NCI-H2029 treated with DMSO at 0.1 percent for 48 hours (cell line): ENCODE measurements around the gene SLC16A6.
"Not testable (repeated sequence)": the region's sequence is repeated elsewhere in the genome, so short reads cannot be mapped to it uniquely, and the experiment has no call there.

ENCODE experiments used
- DNase-seq: peaks from one replicate; lab custom pipeline; 2025; lab: John Stamatoyannopoulos, UW

Gene SLC16A6

DNA sequence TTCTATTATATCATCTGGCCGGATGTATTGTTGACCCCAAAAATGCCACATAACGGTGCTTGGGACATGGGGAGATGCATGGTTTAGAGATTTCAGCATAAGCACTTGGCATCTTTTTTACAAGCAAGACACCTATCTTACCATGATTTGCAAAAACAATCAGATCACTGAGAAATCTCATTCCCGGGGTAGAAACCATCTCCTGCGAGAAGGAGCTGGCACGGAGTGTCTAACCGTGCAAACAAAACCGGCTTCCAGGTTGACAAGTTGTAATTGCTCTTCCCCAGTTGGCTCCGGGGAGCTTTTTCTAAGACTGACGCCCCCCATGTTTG lies 1.0 kb downstream of the SLC16A6 start:
- DNase-seq: no peak

DNA sequence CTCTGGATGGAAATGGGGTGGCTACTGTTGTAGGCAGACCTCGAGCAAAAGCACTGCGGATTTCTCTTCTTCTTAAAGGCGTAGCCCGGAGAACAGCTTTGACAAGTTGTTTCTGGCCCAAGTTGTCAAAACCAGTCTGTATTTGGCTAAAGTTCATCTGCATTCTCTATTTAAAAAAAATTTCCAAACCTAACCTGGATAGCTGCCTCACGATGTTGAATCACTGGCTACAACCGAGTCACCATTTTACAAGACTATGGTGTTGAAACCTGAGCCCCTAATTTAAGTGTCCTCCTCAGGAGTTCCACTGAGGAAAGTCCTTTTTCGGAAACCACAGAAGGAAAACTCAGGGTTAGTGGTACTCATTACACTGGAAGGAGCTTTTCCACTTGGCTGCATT lies 1.5 kb downstream of the SLC16A6 start:
- no peak for DNase-seq

DNA sequence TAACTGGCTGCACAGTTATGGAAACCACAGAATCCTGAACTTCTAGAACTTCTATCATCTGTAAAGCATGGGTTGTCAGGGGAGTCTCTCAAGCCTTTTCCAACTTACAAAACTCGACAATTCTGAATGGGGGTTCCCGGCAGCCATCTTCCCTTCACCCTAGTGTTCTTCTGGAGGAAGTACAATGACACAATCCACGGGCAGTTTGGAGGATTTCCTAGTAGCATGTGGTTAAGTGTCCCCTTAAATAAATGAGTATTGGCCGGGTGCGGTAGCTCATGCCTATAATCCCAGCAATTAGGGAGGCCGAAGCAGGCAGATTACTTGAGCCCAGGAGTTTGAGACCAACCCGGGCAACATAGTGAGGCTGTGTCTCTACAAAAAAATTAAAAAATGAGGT lies 2.1 kb downstream of the SLC16A6 start:
- DNase-seq: no peak

DNA sequence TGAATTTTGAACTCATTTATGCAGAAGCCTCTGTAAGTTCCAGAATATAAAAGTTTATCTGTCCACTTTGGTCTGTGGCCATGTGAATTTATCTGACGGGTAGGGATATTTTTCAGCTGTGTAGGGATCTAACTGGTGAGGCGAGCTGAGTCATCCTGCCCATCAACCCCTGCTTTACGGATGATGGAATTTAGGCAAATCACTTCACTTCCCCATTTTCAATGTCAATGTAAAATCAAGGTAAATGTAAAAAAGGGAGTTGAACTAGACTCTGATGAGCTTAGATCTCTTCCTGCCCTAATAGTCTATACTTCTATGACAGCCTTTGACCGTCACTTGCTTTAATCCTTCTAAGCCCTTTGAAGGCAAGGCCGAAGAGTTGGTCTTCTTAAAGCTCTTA lies 2.6 kb downstream of the SLC16A6 start:
- DNase-seq: no peak

DNA sequence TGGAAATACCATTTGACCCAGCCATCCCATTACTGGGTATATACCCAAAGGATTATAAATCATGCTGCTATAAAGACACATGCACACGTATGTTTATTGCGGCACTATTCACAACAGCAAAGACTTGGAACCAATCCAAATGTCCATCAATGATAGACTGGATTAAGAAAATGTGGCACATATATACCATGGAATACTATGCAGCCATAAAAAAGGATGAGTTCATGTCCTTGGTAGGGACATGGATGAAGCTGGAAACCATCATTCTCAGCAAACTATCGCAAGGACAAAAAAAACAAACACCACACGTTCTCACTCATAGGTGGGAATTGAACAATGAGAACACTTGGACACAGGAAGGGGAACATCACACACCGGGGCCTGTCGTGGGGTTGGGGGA lies 9.0 kb downstream of the SLC16A6 start:
- DNase-seq: not testable (repeated sequence)

DNA sequence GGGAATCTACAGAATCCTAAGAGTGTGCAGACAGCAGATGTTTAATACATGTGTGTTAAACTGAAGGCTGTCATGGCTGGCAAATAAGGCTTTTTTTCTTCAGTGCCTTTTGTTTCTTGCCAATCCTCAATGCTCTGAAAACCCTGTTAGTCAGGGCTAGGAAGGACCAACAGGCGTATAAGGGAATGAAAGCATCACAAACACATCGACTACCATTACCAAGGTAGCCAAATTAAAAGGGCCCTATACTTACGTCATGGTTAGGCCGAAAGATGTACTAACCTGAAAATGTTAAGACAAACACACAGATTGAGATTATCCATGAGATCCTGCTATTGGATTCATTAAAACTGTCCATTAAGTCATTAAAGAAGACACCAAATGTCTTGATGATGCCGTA lies 13.1 kb downstream of the SLC16A6 start:
- no peak for DNase-seq

DNA sequence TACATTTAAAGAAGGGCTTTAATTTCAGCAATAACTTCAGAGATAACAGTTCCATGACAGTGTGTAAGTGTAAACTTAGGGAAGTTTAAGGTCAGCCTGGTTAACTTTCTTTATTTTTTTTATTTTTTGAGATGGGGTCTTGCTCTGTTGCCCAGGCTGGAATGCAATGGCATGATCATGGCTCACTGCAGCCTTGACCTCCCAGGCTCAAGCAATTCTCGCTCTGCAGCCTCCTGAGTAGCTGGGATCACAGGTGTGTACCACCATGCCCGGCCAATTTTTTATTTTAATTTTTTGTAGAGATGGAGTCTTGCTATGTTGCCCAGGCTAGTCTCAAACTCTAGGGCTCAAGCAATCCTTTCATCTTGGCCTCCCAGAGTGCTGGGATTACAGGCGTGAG lies 14.6 kb downstream of the SLC16A6 start:
- DNase-seq: not testable (repeated sequence)

DNA sequence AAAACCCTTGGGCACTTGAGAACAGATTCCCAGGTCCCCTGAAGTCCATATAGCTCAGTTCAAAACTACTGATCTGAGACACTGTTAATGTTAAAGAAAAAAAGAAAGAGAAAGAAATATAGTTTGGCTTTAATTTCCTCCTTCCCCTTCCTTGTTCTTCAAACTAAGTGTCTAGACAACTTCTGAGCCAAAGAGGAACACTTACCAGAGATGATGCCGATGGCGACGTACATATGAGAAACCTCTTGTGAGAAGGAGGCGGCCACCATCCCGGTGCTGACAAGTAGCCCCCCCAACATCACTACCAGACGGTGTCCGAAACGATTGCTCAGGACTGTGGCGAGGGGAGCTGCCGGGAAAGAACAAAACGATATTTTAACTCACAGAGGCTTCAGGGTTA lies 17.2 kb downstream of the SLC16A6 start:
- DNase-seq: no peak

DNA sequence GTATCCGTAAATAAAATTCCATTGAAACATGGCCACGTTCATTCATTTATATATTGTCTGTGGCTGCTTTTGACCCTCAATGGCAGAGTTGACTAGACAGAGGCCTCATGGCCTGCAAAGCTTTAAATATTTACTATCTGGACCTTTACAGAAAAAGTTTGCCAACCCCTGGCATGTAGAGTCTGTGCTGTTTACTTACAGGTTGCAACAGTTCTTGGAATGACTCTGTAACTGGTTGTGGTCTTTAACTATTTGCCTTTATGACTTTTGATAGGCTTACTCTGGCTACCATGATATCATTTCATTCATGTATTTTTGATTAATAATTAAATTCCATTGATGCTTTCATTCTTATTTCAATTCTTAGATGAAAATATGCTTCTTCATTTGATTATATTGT lies 25.1 kb downstream of the SLC16A6 start:
- DNase-seq: not testable (repeated sequence)

DNA sequence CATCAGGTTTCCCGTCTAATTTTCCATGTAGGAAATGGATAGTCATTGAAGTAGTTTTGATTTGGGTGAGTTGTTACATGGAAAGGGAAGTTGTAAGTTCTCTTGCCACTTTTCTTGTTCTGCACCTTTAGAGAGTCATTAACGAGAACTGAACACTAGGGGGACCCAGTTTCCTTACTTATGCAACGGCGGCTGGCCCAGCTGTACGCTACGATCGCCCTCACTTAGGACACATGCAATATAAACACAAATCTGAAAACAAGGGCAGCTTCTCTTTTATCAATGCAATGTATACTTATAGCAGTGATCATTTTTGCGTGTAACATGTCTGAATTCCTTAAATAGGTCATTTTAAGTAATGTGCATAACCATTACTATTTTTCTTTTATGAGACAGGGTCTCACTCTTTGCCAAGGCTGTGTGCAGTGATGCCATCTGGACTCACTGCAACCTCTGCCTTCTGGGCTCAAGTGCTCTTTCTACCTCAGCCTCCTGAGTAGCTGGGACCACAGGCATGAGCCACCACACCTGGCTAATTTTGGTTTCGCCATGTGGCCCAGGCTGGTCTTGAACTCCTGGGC lies 27.7 kb downstream of the SLC16A6 start:
- peak; percentile 2 for DNase-seq

DNA sequence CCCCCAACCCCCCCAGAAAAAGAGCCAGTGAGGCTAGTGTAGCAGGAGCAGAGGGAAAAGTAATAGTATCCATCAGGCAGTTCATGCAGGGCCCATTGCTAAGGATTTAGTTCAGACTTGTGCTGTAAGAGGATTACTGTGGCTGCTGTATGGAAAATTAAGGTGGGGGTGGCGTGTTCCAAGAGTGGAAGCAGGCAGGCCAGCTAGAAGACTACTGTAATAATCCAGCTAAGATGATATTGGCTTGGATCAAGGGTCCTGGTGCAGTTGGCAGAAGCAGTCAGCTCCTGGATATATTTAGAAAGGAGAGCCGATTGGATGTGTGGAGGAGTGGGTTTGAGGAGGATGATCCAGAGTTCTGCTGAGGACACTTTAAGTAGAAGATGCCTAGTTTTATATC lies 28.5 kb downstream of the SLC16A6 start:
- DNase-seq: not testable (repeated sequence)

DNA sequence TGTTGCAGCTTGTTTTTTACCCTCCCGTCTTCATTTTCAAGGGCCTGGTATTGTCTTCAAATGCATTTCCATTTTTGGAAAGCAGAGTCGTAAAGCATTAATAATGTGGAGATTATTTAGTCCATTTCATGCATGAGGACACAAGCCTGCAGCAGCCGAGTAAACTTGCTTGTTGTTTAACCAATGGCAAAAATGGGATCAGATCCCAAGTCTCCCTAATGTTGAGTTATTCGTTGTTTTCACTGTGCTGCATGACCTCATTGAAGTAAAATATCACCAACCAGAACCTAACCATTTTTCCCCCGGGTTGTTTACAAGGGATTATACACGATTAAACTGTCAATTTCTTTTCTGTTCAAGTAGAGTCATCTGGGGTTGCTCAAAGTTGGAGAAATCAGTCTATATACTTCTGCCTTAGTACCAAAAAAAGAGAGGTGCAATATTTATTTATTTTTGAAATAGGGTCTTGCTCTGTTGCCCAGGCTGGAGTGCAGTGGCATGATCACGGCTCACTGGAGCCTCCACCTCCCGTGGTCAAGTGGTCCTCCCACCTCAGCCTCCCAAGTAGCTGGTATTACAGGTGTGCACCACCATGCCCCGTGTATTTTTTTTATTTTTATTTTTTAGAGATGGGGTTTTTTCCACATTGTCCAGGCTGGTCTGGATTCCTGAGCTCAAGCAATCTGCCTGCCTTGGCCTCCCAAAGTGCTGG lies 30.7 kb downstream of the SLC16A6 start:
- DNase-seq: no peak

DNA sequence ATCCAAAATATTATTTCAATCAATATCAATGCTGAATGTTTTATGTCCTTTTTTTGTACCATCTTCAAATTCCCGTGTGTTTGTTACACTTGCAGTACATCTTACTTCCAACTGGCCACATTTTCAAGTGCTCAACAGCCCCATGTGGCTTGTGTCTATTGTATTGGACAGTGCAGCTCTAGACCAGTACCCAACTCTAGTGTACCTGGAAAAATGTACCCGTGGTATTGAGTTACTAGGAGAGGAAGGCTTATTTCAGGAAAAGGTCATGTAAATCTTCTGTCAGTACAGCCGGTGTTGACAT lies 31.3 kb downstream of the SLC16A6 start:
- DNase-seq: not testable (repeated sequence)

DNA sequence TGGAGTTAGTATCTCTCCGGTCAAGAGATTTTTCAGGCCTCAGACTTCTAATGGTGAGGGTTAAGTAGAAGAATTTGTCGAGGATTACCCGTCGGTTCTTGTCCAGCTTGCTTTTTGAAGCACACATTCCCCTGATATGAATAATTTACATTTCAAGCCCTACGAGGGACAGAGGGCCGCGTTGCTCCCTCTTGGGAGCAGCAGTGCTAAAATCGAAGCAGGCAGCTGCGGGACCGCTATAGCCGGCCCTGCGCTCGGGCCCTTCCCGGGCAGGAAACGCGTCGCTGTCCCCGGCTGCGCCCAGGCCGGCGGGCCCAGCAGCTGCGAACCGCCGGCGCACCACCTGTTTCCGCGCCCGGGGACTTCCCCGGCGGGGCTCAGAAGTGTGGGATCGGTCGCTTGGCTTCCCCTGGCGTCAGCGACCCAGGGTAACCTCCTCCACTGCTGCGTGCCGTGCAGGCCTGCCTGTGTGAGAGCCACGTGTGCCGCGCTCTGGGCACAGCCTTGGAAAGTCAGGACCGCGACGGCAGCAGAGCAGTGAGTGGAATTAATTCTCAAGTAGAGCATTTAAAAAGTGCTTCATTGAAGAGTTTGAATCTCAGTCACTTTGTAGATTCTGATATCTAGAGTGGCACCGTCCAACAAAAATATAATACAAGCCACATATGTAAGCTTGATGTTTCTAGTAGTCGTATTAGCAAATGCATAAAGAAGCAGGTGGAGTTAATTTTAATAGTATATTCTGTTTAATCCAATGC lies 31.9 kb downstream of the SLC16A6 start:
- not testable (repeated sequence) for DNase-seq

DNA sequence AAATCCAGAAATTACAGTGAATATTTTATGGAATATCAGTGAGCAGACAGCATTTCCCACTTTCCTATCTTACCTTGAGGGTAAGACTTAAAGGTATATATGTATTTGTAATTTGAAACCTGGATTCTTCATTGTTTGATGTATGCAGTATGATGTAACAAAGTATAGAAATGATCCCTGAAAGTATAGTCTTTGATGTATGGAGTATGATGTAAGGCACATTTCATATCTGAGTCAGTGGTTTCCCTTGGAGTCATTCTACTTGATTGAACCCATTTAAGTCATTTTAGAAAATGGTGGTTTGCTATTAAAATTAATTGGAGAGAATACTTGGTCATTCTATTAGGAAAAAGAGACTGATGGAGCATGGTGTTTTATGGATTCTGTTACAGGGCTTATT lies 33.0 kb downstream of the SLC16A6 start:
- no peak for DNase-seq

DNA sequence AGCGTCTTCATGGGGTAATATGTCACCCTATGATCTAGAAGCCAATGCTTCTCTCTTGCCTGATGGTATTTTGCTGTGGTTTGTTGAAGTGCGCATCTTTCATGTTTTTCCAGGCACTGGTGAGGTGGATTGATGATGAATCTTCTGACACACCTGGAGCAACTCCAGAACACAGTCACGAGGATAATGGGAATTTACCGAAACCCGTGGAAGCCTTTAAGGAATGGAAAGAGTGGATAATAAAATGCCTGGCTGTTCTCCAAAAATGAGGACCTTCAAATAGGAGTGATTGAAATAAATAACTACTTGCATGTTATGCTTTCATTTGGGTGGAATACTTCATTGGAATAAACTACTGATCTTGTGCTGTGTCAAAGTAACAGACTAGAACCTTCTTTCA lies 34.2 kb downstream of the SLC16A6 start:
- not testable (repeated sequence) for DNase-seq

DNA sequence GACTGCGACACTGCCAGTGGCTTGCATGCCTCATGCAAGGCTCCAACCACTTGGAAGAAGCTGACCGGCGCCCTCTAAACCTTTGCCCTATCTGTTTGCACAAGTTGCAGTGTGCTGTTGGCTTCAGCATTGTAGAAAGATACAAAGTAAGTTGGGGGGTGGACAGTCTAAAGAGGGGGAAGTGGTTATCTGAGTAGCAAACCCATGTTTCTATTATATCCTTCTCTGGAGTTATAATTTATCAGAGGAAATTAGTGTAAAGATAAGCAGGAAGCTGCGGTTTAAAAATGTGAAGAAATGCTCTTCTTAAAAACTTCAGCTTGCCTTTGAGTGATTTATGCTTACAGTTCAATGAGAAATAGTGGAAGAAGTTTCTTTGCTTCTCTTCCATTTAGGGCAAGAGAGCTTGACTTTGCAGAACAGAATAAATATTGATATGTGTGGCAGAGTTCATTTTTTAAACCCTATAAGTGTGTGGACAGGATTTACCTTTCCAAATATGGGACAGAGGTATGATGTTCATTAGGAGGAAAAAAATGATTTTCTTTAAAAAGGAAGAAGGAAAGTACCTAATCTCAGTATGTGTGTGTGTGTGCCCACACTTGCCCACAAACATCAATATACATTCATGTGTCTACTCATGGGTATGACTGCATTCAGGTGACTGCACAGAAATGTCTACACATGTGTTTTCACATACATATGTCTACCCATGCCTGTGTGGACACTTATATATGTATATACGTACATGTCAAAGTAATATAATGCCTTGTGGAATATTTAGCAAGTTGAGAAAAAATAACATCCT lies 35.0 kb downstream of the SLC16A6 start:
- no peak for DNase-seq

DNA sequence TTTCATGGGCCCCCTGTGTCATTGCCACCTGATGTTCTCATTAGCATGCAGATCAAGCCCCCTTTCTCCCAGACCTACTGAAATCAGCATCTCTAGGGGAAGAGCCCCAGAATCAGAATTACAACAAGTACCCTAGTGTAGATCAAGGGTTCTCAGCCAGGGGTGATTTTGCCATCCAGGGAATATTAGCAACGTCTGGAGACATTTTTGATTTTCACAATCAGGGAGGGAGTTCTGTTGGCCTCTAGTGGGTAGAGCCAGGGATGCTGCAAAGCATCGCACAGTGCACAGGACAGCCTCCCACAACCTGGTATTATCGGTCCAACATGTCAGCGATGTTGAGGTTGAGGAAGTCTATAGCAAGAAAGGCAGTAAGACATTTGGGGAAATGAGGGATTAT lies 35.8 kb downstream of the SLC16A6 start:
- DNase-seq: no peak

DNA sequence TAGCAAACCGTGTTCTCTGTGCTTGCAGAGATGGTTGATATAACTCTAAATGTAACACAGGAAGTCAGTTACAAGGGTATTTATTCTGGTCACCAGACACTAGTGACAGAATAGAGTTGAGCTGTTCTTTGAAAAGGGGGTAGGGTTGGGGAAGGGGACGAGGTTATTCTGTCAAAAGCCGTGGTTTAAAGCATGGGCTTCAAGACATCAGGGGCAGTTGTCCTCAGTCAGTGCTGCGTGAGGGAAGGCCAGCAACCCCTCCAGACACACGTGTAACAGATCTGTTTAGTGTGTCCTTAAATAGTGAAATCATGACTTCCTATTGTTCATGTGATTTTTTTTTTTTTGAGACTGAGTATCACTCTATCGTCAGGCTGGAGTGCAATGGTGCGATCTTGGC lies 37.5 kb downstream of the SLC16A6 start:
- not testable (repeated sequence) for DNase-seq

DNA sequence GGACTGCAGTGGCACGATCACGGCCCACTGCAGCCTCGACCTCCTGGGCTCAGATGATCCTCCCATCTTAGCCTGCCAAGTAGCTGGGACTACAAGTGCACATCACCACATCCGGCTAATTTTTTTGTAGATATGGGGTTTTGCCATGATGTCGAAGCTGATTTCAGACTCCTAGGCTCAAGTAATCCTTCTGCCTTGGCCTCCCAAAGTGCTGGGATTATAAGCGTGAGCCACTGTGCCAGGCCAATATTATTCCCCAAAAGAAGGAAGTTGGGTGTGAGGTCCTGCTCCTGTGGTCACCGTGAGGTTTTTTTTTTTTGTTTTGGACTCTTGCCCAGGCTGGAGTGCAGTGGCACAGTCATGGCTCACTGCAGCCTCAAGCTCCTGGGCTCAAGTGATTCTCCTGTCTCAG lies 41.6 kb downstream of the SLC16A6 start:
- DNase-seq: no peak

DNA sequence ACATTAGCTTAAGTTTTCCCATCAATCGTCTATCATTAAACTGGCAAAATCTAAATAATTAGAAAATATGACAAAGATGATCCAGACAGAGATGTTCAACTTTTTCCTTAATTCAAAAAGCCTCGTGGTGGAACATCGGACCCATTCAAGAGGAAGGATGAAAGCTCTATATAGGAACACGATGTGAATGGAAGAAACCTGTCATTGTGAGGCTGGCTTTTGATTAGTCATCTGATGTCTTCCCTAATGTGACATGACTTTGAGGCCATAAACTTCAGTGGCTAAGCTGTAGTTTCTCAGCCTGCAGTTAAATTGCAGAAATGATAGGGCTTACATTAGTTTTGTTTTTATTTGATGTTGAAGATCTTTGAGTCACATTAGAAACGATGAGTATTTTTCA lies 42.0 kb downstream of the SLC16A6 start:
- DNase-seq: no peak

DNA sequence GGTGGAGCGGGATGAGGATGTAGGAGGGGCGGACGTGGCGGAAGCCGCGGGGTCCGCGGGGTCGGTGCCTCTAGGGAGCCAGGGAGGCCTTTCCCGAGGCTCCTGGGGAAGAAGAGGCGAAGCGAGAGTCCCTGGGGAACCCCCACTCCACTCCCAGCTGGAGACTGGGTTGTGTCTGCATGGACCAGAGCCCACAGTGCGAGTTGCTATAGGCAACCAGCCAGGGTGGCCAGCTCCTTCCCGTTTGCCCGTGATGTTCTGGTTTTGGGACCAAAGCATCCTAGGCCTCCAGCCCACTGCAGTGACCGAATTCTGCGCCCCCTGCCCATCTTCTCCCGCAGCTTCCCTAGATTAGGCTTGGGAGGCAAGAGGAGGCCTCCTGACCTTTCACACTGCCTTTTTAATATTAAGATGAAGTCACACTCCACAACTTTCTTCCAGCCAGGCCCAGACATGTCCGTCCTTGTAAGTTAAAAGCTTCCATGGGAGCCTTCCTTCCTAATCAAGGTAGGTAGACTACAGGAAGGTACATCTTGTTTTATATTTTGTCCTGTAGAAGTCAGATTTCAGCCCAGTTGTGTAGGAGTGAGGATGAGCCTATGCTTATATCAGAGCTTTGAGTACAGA lies 42.6 kb downstream of the SLC16A6 start:
- DNase-seq: no peak
